Vagina (tissue), 2 donors: ENCODE results near the gene NAGLU. TPM values are rescaled to one million over a fixed set of nuclear protein-coding genes. Genes with fewer than 3 reads are reported as not detected.
A peak's percentile ranks its signal among the peaks of the same experiment; 100 is the strongest.
"Not testable (repeated sequence)": the region's sequence is repeated elsewhere in the genome, so short reads cannot be mapped to it uniquely, and the experiment has no call there.

Experiments used
- DNase-seq, 2 donors: peaks; one replicate each; pipeline ENCODE4 v3.0.0-alpha.2; 2017; ENCODE audit errors: extremely low spot score in 2 of 2
- H3K27ac ChIP-seq: fragments of 200-600 bp; sonication (generic); one replicate; pipeline ENCODE4 v1.5.1; 2019
- H3K27me3 ChIP-seq: fragments of 200-600 bp; sonication (generic); one replicate; pipeline ENCODE4 v1.5.1; 2019
- H3K36me3 ChIP-seq, 2 donors: fragments of 200-600 bp; sonication (generic); one replicate each; pipeline ENCODE4 v1.5.1; 2017 to 2019
- H3K4me1 ChIP-seq: fragments of 200-600 bp; sonication (generic); one replicate; pipeline ENCODE4 v1.5.1; 2019
- H3K4me3 ChIP-seq, 2 donors: fragments of 200-600 bp; sonication (generic); 1 replicate in 1 of 2; 2 replicates in 1 of 2; pipeline ENCODE4 v1.5.1; 2016 to 2019
- H3K9me3 ChIP-seq: fragments of 200-600 bp; sonication (generic); one replicate; pipeline ENCODE4 v1.5.1; 2019
- CTCF ChIP-seq, 3 experiments: fragments of 450-650 bp in 2 of 3; fragments of 200-600 bp in 1 of 3; sonication (generic) in 1 of 3; IDR thresholded peaks; one replicate each; pipeline ENCODE4 v1.5.1; 2017 to 2019; ENCODE audit warnings: antibody characterized with exemption in 3 of 3, mild to moderate bottlenecking in 2 of 3, moderate library complexity in 2 of 3
- POLR2A ChIP-seq, 2 donors: fragments of 450-650 bp; IDR thresholded peaks; one replicate each; pipeline ENCODE4 v1.6.1; 2017; ENCODE audit warnings: antibody characterized with exemption in 2 of 2, mild to moderate bottlenecking in 2 of 2, moderate library complexity in 2 of 2
- POLR2AphosphoS5 ChIP-seq, 2 donors: sonication (generic); formaldehyde crosslinking; IDR thresholded peaks; one replicate each; pipeline ENCODE4 v1.9.0; 2017; ENCODE audit warnings: antibody characterized with exemption in 2 of 2, mild to moderate bottlenecking in 2 of 2, low read depth in 1 of 2; ENCODE audit not compliant: insufficient read depth in 1 of 2
- intact Hi-C: fragments of 100-400 bp; cut with DNase I; formaldehyde crosslinking; loops from one replicate; pipeline ENCODE4 v1.15.1; 2023
- total RNA-seq: library from RNA; depleted of rRNA; stranded (reverse); fragments of >200 nt; gene quantifications from one replicate; pipeline ENCODE4 v1.2.3, GENCODE V29; 2016

The NAGLU gene
- total RNA-seq, 1 donor from 2014 or later, result 24.6 TPM

- DNase-seq, result peak in 1 of 2 donors; percentile 83
- H3K27ac ChIP-seq, result peak overlapping the region; percentile 74
- no peaks in the 10 kb centered on the region for H3K27me3 ChIP-seq
- H3K4me3 ChIP-seq, result peak overlapping the region; percentile 72 to 76
- no peaks in the 10 kb centered on the region for H3K36me3 ChIP-seq
- H3K4me1 ChIP-seq, result peaks cover 32% of the 10 kb centered on the region
- H3K9me3 ChIP-seq, result no peaks in the 10 kb centered on the region
- TF ChIP-seq CTCF (IDR thresholded peaks at IDR 0.05) (no peak), POLR2A (IDR thresholded peaks at IDR 0.05) (no peak), POLR2AphosphoS5 (IDR thresholded peaks at IDR 0.05; ENCODE audit: insufficient read depth in 1 of 2, low read depth in 1 of 2) (no peak)
- intact Hi-C loops, result no loop called here
Measured at GRCh38 chr17:42553866-42554249, 17.8 kb downstream of the NAGLU start.

GRCh38 chr17:42554250-42555121, 18.4 kb downstream of the NAGLU start:
- peak overlapping the region; percentile 74 for H3K27ac ChIP-seq
- TF ChIP-seq POLR2AphosphoS5 (IDR thresholded peaks at IDR 0.05; ENCODE audit: insufficient read depth in 1 of 2, low read depth in 1 of 2), result peak; percentile 64 to 94
- peak in 1 of 3 experiments; percentile 16 for TF ChIP-seq CTCF (IDR thresholded peaks at IDR 0.05)
- peak in 1 of 2 donors; percentile 65 for TF ChIP-seq POLR2A (IDR thresholded peaks at IDR 0.05)
- H3K27me3 ChIP-seq, result no peaks in the 10 kb centered on the region
- intact Hi-C loops, result no loop called here
- no peaks in the 10 kb centered on the region for H3K9me3 ChIP-seq
- DNase-seq, result peak in 1 of 2 donors; percentile 87
- H3K4me3 ChIP-seq, result peak overlapping the region; percentile 72 to 76
- peaks cover 29% of the 10 kb centered on the region for H3K4me1 ChIP-seq
- no peaks in the 10 kb centered on the region for H3K36me3 ChIP-seq

- no peaks in the 10 kb centered on the region for H3K27me3 ChIP-seq
- H3K9me3 ChIP-seq, result no peaks in the 10 kb centered on the region
- no peak for TF ChIP-seq CTCF (IDR thresholded peaks at IDR 0.05)
- no peak for TF ChIP-seq POLR2A (IDR thresholded peaks at IDR 0.05)
- no peak for TF ChIP-seq POLR2AphosphoS5 (IDR thresholded peaks at IDR 0.05; ENCODE audit: insufficient read depth in 1 of 2, low read depth in 1 of 2)
- intact Hi-C loops, result no loop called here
- peaks cover 29% of the 10 kb centered on the region for H3K4me1 ChIP-seq
- H3K36me3 ChIP-seq, result no peaks in the 10 kb centered on the region
- peak overlapping the region; percentile 74 for H3K27ac ChIP-seq
- peak in 1 of 2 donors; percentile 80 for DNase-seq
- H3K4me3 ChIP-seq, result peak overlapping the region; percentile 72 to 76
Measured at GRCh38 chr17:42555122-42555622, 19.1 kb downstream of the NAGLU start.

- H3K27me3 ChIP-seq, H3K4me3 ChIP-seq, H3K27ac ChIP-seq, DNase-seq, H3K36me3 ChIP-seq, intact Hi-C loops, H3K9me3 ChIP-seq: not testable (repeated sequence)
- H3K4me1 ChIP-seq, result peaks cover 29% of the 10 kb centered on the region
Measured at GRCh38 chr17:42555961-42556617, 20.0 kb downstream of the NAGLU start.

- Histone ChIP-seq H3K27ac (no peak overlapping the region), H3K4me1 (peaks cover 40% of the 10 kb centered on the region), H3K27me3 (no peaks in the 10 kb centered on the region), H3K4me3 (no peak overlapping the region), H3K36me3 (peaks cover 0 to 4% of the 10 kb centered on the region in 2 donors), H3K9me3 (no peaks in the 10 kb centered on the region)
- no peak for DNase-seq
- intact Hi-C loops, result no loop called here
- no peak for TF ChIP-seq CTCF (IDR thresholded peaks at IDR 0.05)
Measured at GRCh38 chr17:42559075-42559474, 23.0 kb downstream of the NAGLU start.
